HEK293 (cell line): ENCODE measurements around the gene MASP1.

Source experiments
- CTCF ChIA-PET: fragments of 350-600 bp; formaldehyde crosslinking; extraction: SDS; loops from one replicate; lab custom pipeline; 2021; ENCODE audit warnings: antibody characterized with exemption; lab: Yijun Ruan, JAX
- POLR2A ChIA-PET: fragments of 300-600 bp; formaldehyde crosslinking; extraction: SDS; loops from one replicate; lab custom pipeline; 2020; ENCODE audit warnings: antibody characterized with exemption, inconsistent platforms; lab: Yijun Ruan, JAX
- H3K27ac ChIP-seq: fragments of 200-500 bp; sonication (Bioruptor generic); 2 replicates; pipeline ENCODE4 v1.5.1; 2014; ENCODE audit warnings: low read depth, low read length, control low read depth, inconsistent platforms; ENCODE audit errors: extremely low read depth
- H3K36me3 ChIP-seq, 2 experiments: fragments of 200-500 bp in 1 of 2; sonication (Bioruptor generic) in 1 of 2; 1 replicate in 1 of 2; 2 replicates in 1 of 2; pipeline ENCODE4 v1.5.1; 2014 to 2017; ENCODE audit warnings: inconsistent platforms in 2 of 2, low read length in 2 of 2; ENCODE audit not compliant: control insufficient read depth in 2 of 2, insufficient read depth in 1 of 2
- H3K4me1 ChIP-seq: fragments of 200-500 bp; sonication (Bioruptor generic); 2 replicates; pipeline ENCODE4 v1.5.1; 2014; ENCODE audit warnings: mild to moderate bottlenecking, low read length, inconsistent platforms; ENCODE audit not compliant: control insufficient read depth, insufficient read depth
- H3K4me3 ChIP-seq: 2 replicates; pipeline ENCODE4 v1.5.1; 2011; ENCODE audit warnings: low read depth, mild to moderate bottlenecking, control low read depth, low read length, moderate library complexity
- H3K9me3 ChIP-seq: fragments of 200-500 bp; sonication (Bioruptor generic); 2 replicates; pipeline ENCODE4 v1.5.1; 2014; ENCODE audit warnings: low read depth, low read length, inconsistent platforms; ENCODE audit not compliant: control insufficient read depth, insufficient read depth
- GLI4 ChIP-seq: fragments of 450-650 bp; formaldehyde crosslinking; IDR thresholded peaks from 2 replicates; pipeline ENCODE4 v1.5.1; 2016; ENCODE audit warnings: missing biosample characterization, missing genetic modification characterization
- KLF17 ChIP-seq: fragments of 450-650 bp; formaldehyde crosslinking; IDR thresholded peaks from 2 replicates; pipeline ENCODE4 v1.5.1; 2016; ENCODE audit warnings: missing biosample characterization, missing genetic modification characterization
- PATZ1 ChIP-seq: fragments of 450-650 bp; formaldehyde crosslinking; IDR thresholded peaks from 2 replicates; pipeline ENCODE4 v1.5.1; 2016; ENCODE audit warnings: missing biosample characterization, missing genetic modification characterization
- PRDM4 ChIP-seq: fragments of 450-650 bp; formaldehyde crosslinking; IDR thresholded peaks from 2 replicates; pipeline ENCODE4 v1.5.1; 2017; ENCODE audit warnings: missing biosample characterization, missing genetic modification characterization
- RBAK ChIP-seq: fragments of 450-650 bp; formaldehyde crosslinking; IDR thresholded peaks from 2 replicates; pipeline ENCODE4 v1.5.1; 2016; ENCODE audit warnings: missing biosample characterization, missing genetic modification characterization
- SCRT2 ChIP-seq: fragments of 450-650 bp; formaldehyde crosslinking; IDR thresholded peaks from 2 replicates; pipeline ENCODE4 v1.5.1; 2016; ENCODE audit warnings: missing biosample characterization, missing genetic modification characterization
- ZBTB44 ChIP-seq: fragments of 450-650 bp; IDR thresholded peaks from 2 replicates; pipeline ENCODE4 v1.5.1; 2018; ENCODE audit warnings: missing biosample characterization, mild to moderate bottlenecking, missing genetic modification characterization
- ZBTB48 ChIP-seq: fragments of 450-650 bp; formaldehyde crosslinking; IDR thresholded peaks from 2 replicates; pipeline ENCODE4 v1.5.1; 2016; ENCODE audit warnings: missing biosample characterization, missing genetic modification characterization
- ZBTB6 ChIP-seq: fragments of 450-650 bp; formaldehyde crosslinking; IDR thresholded peaks from 2 replicates; pipeline ENCODE4 v1.5.1; 2017; ENCODE audit warnings: missing biosample characterization, missing genetic modification characterization
- ZNF114 ChIP-seq: fragments of 450-650 bp; formaldehyde crosslinking; IDR thresholded peaks from 2 replicates; pipeline ENCODE4 v1.5.0; 2017; ENCODE audit warnings: missing biosample characterization, missing genetic modification characterization
- ZNF133 ChIP-seq: fragments of 450-650 bp; formaldehyde crosslinking; IDR thresholded peaks from 2 replicates; pipeline ENCODE4 v1.5.1; 2016; ENCODE audit warnings: missing biosample characterization, missing genetic modification characterization
- ZNF169 ChIP-seq: fragments of 450-650 bp; formaldehyde crosslinking; IDR thresholded peaks from 2 replicates; pipeline ENCODE4 v1.5.1; 2016; ENCODE audit warnings: missing biosample characterization, missing genetic modification characterization
- ZNF2 ChIP-seq: fragments of 450-650 bp; formaldehyde crosslinking; IDR thresholded peaks from 2 replicates; pipeline ENCODE4 v1.5.1; 2016; ENCODE audit warnings: missing biosample characterization, missing genetic modification characterization
- ZNF23 ChIP-seq: fragments of 450-650 bp; formaldehyde crosslinking; IDR thresholded peaks from 2 replicates; pipeline ENCODE4 v1.5.1; 2016; ENCODE audit warnings: missing biosample characterization, missing genetic modification characterization, borderline replicate concordance
- ZNF530 ChIP-seq: fragments of 450-650 bp; formaldehyde crosslinking; IDR thresholded peaks from 2 replicates; pipeline ENCODE4 v1.5.1; 2016; ENCODE audit warnings: low read depth, missing biosample characterization, missing genetic modification characterization
- ZNF610 ChIP-seq: fragments of 450-650 bp; formaldehyde crosslinking; IDR thresholded peaks from 2 replicates; pipeline ENCODE4 v1.5.1; 2016; ENCODE audit warnings: missing biosample characterization, missing genetic modification characterization, borderline replicate concordance
- ZNF645 ChIP-seq: fragments of 450-650 bp; formaldehyde crosslinking; IDR thresholded peaks from 2 replicates; pipeline ENCODE4; 2016; ENCODE audit warnings: missing biosample characterization, missing genetic modification characterization
- ZNF830 ChIP-seq: fragments of 450-650 bp; IDR thresholded peaks from 2 replicates; pipeline ENCODE4 v1.5.0; 2018; ENCODE audit warnings: missing biosample characterization, missing genetic modification characterization, low read depth, mild to moderate bottlenecking, moderate library complexity

Gene MASP1

GRCh38 chr3:187336322-187336721 is 44.8 kb upstream of the MASP1 start:
- H3K9me3 ChIP-seq, result no peaks in the 10 kb centered on the region
- H3K36me3 ChIP-seq, result no peaks in the 10 kb centered on the region
- POLR2A ChIA-PET, result no interaction called here
- no peak for TF ChIP-seq KLF17 (tag by site-specific recombination)
- no peak for TF ChIP-seq RBAK
- TF ChIP-seq GLI4 (tag by site-specific recombination), result no peak
- no peak for TF ChIP-seq PRDM4 (tag by site-specific recombination)
- no peak for TF ChIP-seq ZNF23 (tag by site-specific recombination)
- no peak for TF ChIP-seq PATZ1 (tag by site-specific recombination)
- no peak for TF ChIP-seq SCRT2 (tag by site-specific recombination)
- no peak for TF ChIP-seq ZNF530 (tag by site-specific recombination)
- TF ChIP-seq ZNF830 (tag by site-specific recombination), result no peak
- TF ChIP-seq ZNF114 (tag by site-specific recombination), result no peak
- TF ChIP-seq ZNF645 (tag by site-specific recombination), result no peak
- TF ChIP-seq ZNF169, result no peak
- no peak for TF ChIP-seq ZBTB48
- no peak for TF ChIP-seq ZBTB44 (tag by site-specific recombination)
- no peak for TF ChIP-seq ZNF610 (tag by site-specific recombination)
- no peaks in the 10 kb centered on the region for H3K4me1 ChIP-seq
- CTCF ChIA-PET, result no interaction called here
- H3K27ac ChIP-seq, result no peak overlapping the region
- no peak overlapping the region for H3K4me3 ChIP-seq

GRCh38 chr3:187334904-187335303 is 43.4 kb upstream of the MASP1 start:
- H3K27ac ChIP-seq, result no peak overlapping the region
- TF ChIP-seq ZNF2 (tag by site-specific recombination) (no peak), ZNF133 (tag by site-specific recombination) (no peak), ZBTB6 (tag by site-specific recombination) (no peak)
- H3K36me3 ChIP-seq, result no peaks in the 10 kb centered on the region
- ChIA-PET POLR2A (no interaction called here), CTCF (no interaction called here)
- no peaks in the 10 kb centered on the region for H3K4me1 ChIP-seq
- H3K4me3 ChIP-seq, result no peak overlapping the region
- H3K9me3 ChIP-seq, result no peaks in the 10 kb centered on the region
